AG04449 (cell line): Measurements from ENCODE around the gene NMRK1.

Experiments used
- CTCF ChIA-PET: fragments of 350-600 bp; formaldehyde crosslinking; extraction: SDS; loops from one replicate; lab custom pipeline; 2021; ENCODE audit warnings: antibody characterized with exemption; lab: Yijun Ruan, JAX
- POLR2A ChIA-PET: fragments of 400-600, 350-600 bp; formaldehyde crosslinking; extraction: SDS; loops from one replicate; lab custom pipeline; 2020; ENCODE audit warnings: antibody characterized with exemption, inconsistent platforms; lab: Yijun Ruan, JAX
- DNase-seq: peaks from one replicate; pipeline ENCODE4 v3.0.0-alpha.2; 2010; ENCODE audit warnings: low read depth, low spot score
- H3K4me3 ChIP-seq: 2 replicates; pipeline ENCODE4 v1.5.1; 2011; ENCODE audit warnings: low read depth, mild to moderate bottlenecking, control low read depth, low read length
- CTCF ChIP-seq: IDR thresholded peaks from one replicate; pipeline ENCODE4 v1.5.1; 2011; ENCODE audit warnings: mild to moderate bottlenecking, moderate library complexity, low read length, control low read depth, inconsistent platforms; ENCODE audit not compliant: insufficient read depth; ENCODE audit errors: missing control alignments

Gene NMRK1

GRCh38 chr9:75019022-75019421 lies 68.9 kb downstream of the NMRK1 start:
- ChIA-PET CTCF (interaction anchor here (0.7 to 6.7 kb wide), 2 partner anchors 9 to 243 kb away, joined by 3 to 39 read pairs; partner anchors contain the start of gene CARNMT1), POLR2A (no interaction called here)
- no peak for TF ChIP-seq CTCF
- no peak overlapping the region for H3K4me3 ChIP-seq
- DNase-seq = no peak

- no peak for DNase-seq
- CTCF ChIA-PET = interaction anchor here (1.2 to 6.7 kb wide), 4 partner anchors 10 to 242 kb away, joined by 5 to 39 read pairs (median 10); no protein-coding TSS in a partner anchor
- POLR2A ChIA-PET = no interaction called here
- no peak for TF ChIP-seq CTCF
- H3K4me3 ChIP-seq = no peak overlapping the region
These were observed 70.6 kb downstream of the NMRK1 start for GRCh38 chr9:75017378-75017777.

- H3K4me3 ChIP-seq = no peak overlapping the region
- POLR2A ChIA-PET = interaction anchor here (0.8 kb wide), 1 partner anchor 13 kb away, joined by 3 read pairs; no protein-coding TSS in a partner anchor
These were observed 74.2 kb downstream of the NMRK1 start for GRCh38 chr9:75013735-75014134.

More at GRCh38 chr9:75013735-75014134, 74.2 kb downstream of the NMRK1 start:
- TF ChIP-seq CTCF = no peak
- CTCF ChIA-PET = interaction anchor here (1.9 to 4.6 kb wide), 6 partner anchors 10 to 240 kb away, joined by 5 to 25 read pairs (median 22); partner anchors contain the start of gene CARNMT1
- DNase-seq = no peak
